Measurements from ENCODE around the gene SYT17.

The SYT17 gene

DNA sequence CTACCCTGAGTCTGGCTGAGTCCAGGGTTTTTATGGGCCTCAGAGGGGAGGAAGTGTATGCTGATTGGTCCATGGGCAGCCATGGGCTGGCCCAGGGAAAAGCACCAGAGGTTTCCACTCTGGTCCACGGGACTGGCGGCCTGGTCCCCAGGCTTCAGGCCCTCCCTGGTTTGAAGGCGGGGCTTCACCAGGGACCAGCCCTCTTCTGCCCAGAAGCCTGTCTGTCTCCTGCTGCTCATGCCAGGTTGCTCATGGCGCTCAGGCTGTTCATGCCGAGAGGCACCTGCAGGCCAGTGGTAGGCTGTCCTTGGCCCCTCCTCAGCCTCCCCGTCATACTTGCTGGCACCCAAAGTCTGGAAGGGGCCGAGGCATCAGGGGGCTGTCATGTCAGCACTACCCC is 72.5 kb downstream of the SYT17 start:
- TF ChIP-seq, protein P1, sequence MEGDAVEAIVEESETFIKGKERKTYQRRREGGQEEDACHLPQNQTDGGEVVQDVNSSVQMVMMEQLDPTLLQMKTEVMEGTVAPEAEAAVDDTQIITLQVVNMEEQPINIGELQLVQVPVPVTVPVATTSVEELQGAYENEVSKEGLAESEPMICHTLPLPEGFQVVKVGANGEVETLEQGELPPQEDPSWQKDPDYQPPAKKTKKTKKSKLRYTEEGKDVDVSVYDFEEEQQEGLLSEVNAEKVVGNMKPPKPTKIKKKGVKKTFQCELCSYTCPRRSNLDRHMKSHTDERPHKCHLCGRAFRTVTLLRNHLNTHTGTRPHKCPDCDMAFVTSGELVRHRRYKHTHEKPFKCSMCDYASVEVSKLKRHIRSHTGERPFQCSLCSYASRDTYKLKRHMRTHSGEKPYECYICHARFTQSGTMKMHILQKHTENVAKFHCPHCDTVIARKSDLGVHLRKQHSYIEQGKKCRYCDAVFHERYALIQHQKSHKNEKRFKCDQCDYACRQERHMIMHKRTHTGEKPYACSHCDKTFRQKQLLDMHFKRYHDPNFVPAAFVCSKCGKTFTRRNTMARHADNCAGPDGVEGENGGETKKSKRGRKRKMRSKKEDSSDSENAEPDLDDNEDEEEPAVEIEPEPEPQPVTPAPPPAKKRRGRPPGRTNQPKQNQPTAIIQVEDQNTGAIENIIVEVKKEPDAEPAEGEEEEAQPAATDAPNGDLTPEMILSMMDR (IDR thresholded peaks at IDR 0.05; ENCODE audit: insufficient read depth, low read depth, low read length, missing control alignments): no peak
- no peak for DNase-seq (ENCODE audit: low read depth)
- no peak overlapping the region for H3K4me3 ChIP-seq (ENCODE audit: low read depth, low read length)

DNA sequence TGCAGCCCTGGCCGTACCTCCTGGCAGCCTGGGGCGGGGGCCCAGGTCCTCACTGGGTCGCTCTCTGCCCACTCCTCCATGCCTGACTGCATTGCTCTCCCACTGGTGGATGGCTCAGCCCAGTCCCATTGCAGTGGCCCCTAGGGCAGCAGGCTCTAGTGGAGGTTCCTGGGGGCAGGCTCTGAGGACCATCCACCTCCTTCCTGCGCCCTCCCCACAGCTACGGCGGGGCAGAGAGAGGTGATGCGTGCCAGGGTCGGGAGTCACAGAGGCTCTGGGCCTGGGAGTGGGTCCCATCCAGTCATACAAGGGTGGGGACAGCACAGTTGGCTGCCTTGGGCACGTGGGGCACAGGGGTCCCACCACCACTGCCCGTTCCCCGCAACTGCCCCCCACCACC is 73.5 kb downstream of the SYT17 start:
- TF ChIP-seq, protein P1 (IDR thresholded peaks at IDR 0.05; ENCODE audit: insufficient read depth, low read depth, low read length, missing control alignments): no peak
- no peak for DNase-seq (ENCODE audit: low read depth)
- H3K4me3 ChIP-seq (ENCODE audit: low read depth, low read length): no peak overlapping the region

DNA sequence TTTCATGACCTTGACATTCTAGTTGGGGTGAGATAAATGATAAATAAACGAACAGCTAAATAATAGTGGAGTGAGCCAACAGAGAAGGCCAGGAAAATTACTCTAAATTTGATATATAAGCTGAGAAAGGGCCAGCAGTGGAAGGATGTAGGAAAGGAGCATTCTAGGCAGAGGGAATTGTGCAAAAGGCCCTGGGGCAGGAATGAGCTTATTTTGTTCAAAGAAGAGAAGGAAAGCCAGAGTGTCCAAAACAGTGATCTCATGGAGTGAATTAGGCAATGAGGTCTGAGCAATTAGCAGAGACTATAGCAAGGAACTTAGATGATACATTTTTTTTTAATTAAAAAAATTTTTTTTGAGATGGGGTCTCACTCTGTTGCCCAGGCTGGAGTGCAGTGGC is 74.1 kb downstream of the SYT17 start:
- TF ChIP-seq, protein P1 (IDR thresholded peaks at IDR 0.05; ENCODE audit: insufficient read depth, low read depth, low read length, missing control alignments): no peak
- H3K4me3 ChIP-seq (ENCODE audit: low read depth, low read length): no peak overlapping the region
- DNase-seq (ENCODE audit: low read depth): no peak

DNA sequence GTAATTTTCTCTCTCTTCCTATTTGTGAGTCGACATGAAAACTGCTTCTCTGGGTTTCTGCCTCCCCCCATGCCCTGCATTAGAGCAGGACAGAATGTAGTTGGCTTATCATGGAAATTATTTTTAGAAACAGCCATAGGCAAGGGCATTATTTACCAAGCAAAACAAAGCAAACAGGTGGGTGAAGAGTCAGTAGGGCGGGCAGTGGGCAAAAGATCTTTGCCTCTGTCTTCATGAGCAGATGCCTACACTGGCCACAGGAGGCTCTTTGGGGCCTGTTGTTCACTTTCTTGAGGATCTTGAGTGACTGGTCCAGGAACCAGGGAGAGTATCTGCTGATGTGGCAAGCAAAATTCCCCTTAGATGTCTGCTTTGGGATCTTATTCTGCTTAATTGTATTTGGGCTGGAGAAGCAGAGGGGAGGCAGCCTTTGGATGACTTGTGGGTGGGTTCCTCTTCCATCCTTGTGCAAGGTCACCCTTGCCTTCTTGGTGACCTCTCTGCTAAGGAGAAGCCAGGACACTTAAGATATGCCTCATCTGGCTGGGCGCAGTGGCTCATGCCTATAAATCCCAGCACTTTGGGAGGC is 75.0 kb downstream of the SYT17 start:
- no peak overlapping the region for H3K4me3 ChIP-seq (ENCODE audit: low read depth, low read length)
- TF ChIP-seq, protein P1 (IDR thresholded peaks at IDR 0.05; ENCODE audit: insufficient read depth, low read depth, low read length, missing control alignments): no peak
- no peak for DNase-seq (ENCODE audit: low read depth)

DNA sequence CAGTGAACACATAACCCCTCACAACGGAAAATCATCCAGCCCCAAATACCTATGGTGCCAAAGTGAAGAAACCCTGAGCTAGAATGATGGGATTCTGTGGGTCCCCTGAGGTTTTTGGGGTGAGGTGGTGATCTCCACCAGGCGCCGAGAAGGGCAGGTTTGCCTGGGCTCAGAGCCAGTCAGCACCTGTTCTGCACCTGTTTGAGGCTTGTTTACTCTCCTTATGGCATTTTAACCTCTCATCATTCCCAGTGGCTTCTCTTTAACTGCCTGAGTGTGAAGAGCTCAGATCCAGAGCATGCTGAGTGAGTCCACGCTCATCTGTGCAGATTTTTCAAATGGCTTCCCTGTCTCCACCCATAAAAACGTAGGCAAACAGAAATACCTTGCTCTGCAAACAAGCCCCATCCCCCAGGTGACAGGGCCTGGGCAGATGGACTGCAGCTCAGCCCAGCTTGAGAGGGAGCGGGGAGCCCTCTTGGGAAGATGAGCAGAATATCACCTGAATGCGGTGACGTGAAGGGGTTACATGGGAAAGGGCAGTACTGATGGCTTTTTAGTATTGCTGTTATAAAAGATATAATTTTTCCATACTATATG is 77.4 kb downstream of the SYT17 start:
- DNase-seq (ENCODE audit: low read depth): no peak
- TF ChIP-seq, protein P1 (IDR thresholded peaks at IDR 0.05; ENCODE audit: insufficient read depth, low read depth, low read length, missing control alignments): no peak
- no peak overlapping the region for H3K4me3 ChIP-seq (ENCODE audit: low read depth, low read length)

DNA sequence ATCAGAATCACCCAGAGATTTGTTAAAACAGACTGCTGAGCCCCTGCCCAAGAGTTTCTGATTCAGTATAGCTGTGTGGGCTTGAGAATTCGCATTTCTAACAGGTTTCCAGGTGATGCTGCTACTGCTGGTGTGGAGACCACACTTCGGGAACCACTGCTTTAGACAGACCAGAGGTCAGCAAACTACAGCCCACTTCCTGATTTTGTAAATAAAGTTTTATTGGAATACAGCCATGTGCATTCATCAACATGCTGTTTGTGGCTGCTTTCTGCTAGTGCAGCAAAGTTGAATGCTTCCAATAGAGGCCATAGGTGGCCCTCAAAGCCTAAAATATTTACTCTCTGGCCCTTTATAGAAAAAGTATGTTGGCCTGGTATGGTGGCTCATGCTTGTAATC is 84.9 kb downstream of the SYT17 start:
- DNase-seq (ENCODE audit: low read depth): no peak

More for the DNA sequence above, 84.9 kb downstream of the SYT17 start:
- no peak overlapping the region for H3K4me3 ChIP-seq (ENCODE audit: low read depth, low read length)
- TF ChIP-seq, protein P1 (IDR thresholded peaks at IDR 0.05; ENCODE audit: insufficient read depth, low read depth, low read length, missing control alignments): no peak
